K562 (cell line): Measurements from ENCODE around the gene GNS. TPM values are rescaled to one million over a fixed set of nuclear protein-coding genes. Genes with fewer than 3 reads are reported as not detected.

ENCODE experiments used
- FOXP1 ChIP-seq: sonication (generic); formaldehyde crosslinking; IDR thresholded peaks from 2 replicates; pipeline ENCODE4 v1.8.0; 2022; ENCODE audit warnings: mild to moderate bottlenecking, missing genetic modification reagents
- GATAD2B ChIP-seq: fragments of 450-650 bp; IDR thresholded peaks from 2 replicates; pipeline ENCODE4 v1.6.1; 2017; ENCODE audit warnings: mild to moderate bottlenecking, borderline replicate concordance
- MAZ ChIP-seq, 2 experiments: fragments of 450-650 bp in 1 of 2; sonication (generic) in 1 of 2; formaldehyde crosslinking; IDR thresholded peaks in 1 of 2; conservative IDR thresholded peaks in 1 of 2; 2 replicates each; pipeline versions ENCODE4 v1.4.0 to v1.5.0; 2020; ENCODE audit warnings: mild to moderate bottlenecking in 1 of 2, missing genetic modification reagents in 1 of 2
- MEIS2 ChIP-seq: fragments of 450-650 bp; IDR thresholded peaks from 2 replicates; pipeline ENCODE4 v1.6.1; 2014; ENCODE audit warnings: mild to moderate bottlenecking; ENCODE audit not compliant: partially characterized antibody
- SIN3A ChIP-seq, 2 experiments: fragments of 150-350 bp in 1 of 2; IDR thresholded peaks; 2 replicates each; pipeline ENCODE4 v1.6.1; 2011 to 2016; ENCODE audit warnings: borderline replicate concordance in 2 of 2, low read depth in 2 of 2, low read length in 2 of 2, mild to moderate bottlenecking in 2 of 2, moderate library complexity in 2 of 2; ENCODE audit not compliant: control insufficient read depth in 1 of 2
- SOX6 ChIP-seq: fragments of 450-650 bp; IDR thresholded peaks from 2 replicates; pipeline ENCODE4 v1.6.1; 2014; ENCODE audit warnings: mild to moderate bottlenecking
- STAG1 ChIP-seq: sonication (generic); formaldehyde crosslinking; IDR thresholded peaks from 2 replicates; pipeline ENCODE4 v1.5.0; 2020; ENCODE audit warnings: missing genetic modification reagents, borderline replicate concordance
- TAF7 ChIP-seq: fragments of 450-650 bp; IDR thresholded peaks from 2 replicates; pipeline ENCODE4 v1.6.1; 2016; ENCODE audit warnings: missing genetic modification characterization, missing compliant biosample characterization
- TAL1 ChIP-seq: fragments of 450-650 bp; IDR thresholded peaks from 2 replicates; pipeline ENCODE4 v1.6.1; 2016; ENCODE audit warnings: mild to moderate bottlenecking
- ZNF124 ChIP-seq: sonication (generic); formaldehyde crosslinking; IDR thresholded peaks from 2 replicates; pipeline ENCODE4 v1.8.1; 2022; ENCODE audit warnings: missing genetic modification reagents
- ZNF197 ChIP-seq: fragments of 200-800 bp; sonication (Bioruptor generic); IDR thresholded peaks from 2 replicates; pipeline ENCODE4 v1.6.1; 2016; ENCODE audit warnings: low read depth, missing genetic modification characterization, missing compliant biosample characterization
- ZNF347 ChIP-seq: fragments of 450-650 bp; formaldehyde crosslinking; IDR thresholded peaks from 2 replicates; pipeline ENCODE4 v1.4.0; 2020; ENCODE audit warnings: low read depth, mild to moderate bottlenecking, moderate library complexity
- ZNF408 ChIP-seq: fragments of 250-450 bp; sonication (Bioruptor Pico); IDR thresholded peaks from 2 replicates; pipeline ENCODE4 v1.4.0; 2020; ENCODE audit warnings: low read depth, mild to moderate bottlenecking, moderate library complexity
- polyA plus RNA-seq, 8 experiments: library from polyadenylated mRNA; depleted of rRNA in 4 of 8; stranded (reverse) in 5 of 8; unstranded in 3 of 8; fragments of >200 nt; fragmentation: Nextera tagmentation in 2 of 8; fragmentation: Illumina TruSeq in 1 of 8; extraction: Ambion mirVana in 2 of 8; extraction: Trizol in 1 of 8; gene quantifications; 2 replicates each; pipeline versions ENCODE4 v1.2.1 to v1.2.3, GENCODE V29; 2011 to 2014; ENCODE audit warnings: inconsistent platforms in 1 of 8, missing spikeins in 1 of 8
- total RNA-seq, 7 experiments: library from RNA; depleted of rRNA in 6 of 7; stranded (reverse); fragments of >200 nt in 6 of 7; fragmentation: Illumina TruSeq in 2 of 7; extraction: Trizol in 2 of 7; gene quantifications; 2 replicates each; pipeline versions ENCODE4 v1.2.1 to v1.2.3, GENCODE V29; 2011 to 2021; ENCODE audit warnings: low replicate concordance in 1 of 7
- TF ChIP-seq, protein P1 (sequence below): fragments of 250-450 bp; sonication (Bioruptor Pico); IDR thresholded peaks from 2 replicates; pipeline ENCODE4 v1.4.0; 2020; ENCODE audit warnings: borderline replicate concordance
- TF ChIP-seq, protein P2 (sequence below): fragments of 450-650 bp; IDR thresholded peaks from 2 replicates; pipeline ENCODE4 v1.6.1; 2017; ENCODE audit warnings: antibody characterized with exemption

The GNS gene
- total and polyA plus RNA-seq, 9 of the 15 experiments (the other 6 are each of a cell fraction or from before 2014, with no cell fraction given) = 4.6 to 30.3 (median 18.9) TPM

DNA sequence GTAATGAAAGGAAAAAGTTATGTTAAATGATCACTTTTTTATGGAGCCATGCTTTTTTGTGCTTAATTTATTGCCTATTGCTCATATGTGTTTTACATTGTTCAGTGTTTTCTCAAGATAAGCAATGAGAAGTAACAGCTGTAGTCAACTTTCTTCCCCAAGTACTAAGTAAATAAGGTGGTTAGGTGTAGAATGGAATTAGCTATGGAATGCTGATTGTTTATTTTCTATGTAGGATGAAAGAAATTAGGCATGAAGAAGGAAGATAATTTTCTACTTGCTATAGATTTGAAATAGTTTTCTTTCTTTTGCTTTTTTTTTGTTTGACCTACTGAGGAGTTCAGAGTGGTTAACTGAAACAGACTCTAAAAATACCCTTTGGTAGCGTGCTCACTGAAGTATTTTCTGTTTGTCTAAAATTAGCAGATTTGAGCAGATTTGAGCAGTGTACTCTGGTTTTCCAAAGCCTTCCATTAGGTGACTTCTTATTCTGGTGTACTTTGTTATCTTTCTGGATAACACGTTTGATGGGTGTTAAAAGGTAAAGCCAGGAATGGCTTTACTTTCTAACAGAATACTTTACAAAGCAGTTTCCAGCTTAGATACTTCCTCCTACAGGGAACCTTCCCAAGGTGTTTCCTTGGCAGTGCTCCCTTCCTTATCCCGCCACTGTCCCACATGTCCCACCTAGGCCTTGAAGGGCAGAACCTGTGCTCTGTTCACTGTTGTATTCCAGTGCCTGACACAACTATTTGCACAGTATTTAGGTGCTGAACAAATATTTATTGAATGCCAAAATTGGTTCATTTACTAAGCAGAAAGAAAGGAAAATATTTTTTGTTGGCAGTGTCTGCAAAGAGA is 92.9 kb downstream of the GNS start (continued):
- TF ChIP-seq MEIS2 = peak; percentile 63
- TF ChIP-seq, protein P1, sequence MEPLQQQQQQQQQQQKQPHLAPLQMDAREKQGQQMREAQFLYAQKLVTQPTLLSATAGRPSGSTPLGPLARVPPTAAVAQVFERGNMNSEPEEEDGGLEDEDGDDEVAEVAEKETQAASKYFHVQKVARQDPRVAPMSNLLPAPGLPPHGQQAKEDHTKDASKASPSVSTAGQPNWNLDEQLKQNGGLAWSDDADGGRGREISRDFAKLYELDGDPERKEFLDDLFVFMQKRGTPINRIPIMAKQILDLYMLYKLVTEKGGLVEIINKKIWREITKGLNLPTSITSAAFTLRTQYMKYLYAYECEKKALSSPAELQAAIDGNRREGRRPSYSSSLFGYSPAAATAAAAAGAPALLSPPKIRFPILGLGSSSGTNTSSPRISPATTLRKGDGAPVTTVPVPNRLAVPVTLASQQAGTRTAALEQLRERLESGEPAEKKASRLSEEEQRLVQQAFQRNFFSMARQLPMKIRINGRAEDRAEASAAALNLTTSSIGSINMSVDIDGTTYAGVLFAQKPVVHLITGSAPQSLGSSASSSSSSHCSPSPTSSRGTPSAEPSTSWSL = no peak
- TF ChIP-seq MAZ (CRISPR knock-in tag; conservative IDR thresholded peaks at IDR 0.05 in 1 of 2, IDR thresholded peaks at IDR 0.05 in 1 of 2) = 0 out of 4 replicates have a peak, but pooled peaks of 1 of the 2 experiments have one; percentile 13
- TF ChIP-seq TAF7 (tag) = no peak
- no peak for TF ChIP-seq SIN3A (IDR thresholded peaks at IDR 0.05; ENCODE audit: borderline replicate concordance in 2 of 2, control insufficient read depth in 1 of 2, low read depth in 2 of 2, low read length in 2 of 2)
- peak; percentile 45; the same call in 1 of the 2 replicates for TF ChIP-seq SOX6
- no peak for TF ChIP-seq ZNF124 (CRISPR knock-in tag)
- TF ChIP-seq ZNF408 (CRISPR knock-in tag) = no peak
- TF ChIP-seq GATAD2B = no peak
- TF ChIP-seq ZNF197 (CRISPR knock-in tag) = no peak
- no peak for TF ChIP-seq ZNF347
- TF ChIP-seq FOXP1 = no peak
- TF ChIP-seq, protein P2, sequence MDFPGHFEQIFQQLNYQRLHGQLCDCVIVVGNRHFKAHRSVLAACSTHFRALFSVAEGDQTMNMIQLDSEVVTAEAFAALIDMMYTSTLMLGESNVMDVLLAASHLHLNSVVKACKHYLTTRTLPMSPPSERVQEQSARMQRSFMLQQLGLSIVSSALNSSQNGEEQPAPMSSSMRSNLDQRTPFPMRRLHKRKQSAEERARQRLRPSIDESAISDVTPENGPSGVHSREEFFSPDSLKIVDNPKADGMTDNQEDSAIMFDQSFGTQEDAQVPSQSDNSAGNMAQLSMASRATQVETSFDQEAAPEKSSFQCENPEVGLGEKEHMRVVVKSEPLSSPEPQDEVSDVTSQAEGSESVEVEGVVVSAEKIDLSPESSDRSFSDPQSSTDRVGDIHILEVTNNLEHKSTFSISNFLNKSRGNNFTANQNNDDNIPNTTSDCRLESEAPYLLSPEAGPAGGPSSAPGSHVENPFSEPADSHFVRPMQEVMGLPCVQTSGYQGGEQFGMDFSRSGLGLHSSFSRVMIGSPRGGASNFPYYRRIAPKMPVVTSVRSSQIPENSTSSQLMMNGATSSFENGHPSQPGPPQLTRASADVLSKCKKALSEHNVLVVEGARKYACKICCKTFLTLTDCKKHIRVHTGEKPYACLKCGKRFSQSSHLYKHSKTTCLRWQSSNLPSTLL = no peak
- peak; percentile 33; the same call in 1 of the 2 replicates for TF ChIP-seq TAL1
- no peak for TF ChIP-seq STAG1 (CRISPR knock-in tag)
